GM23338 (cell line): ENCODE data around the gene CADPS. TPM values are rescaled to one million over a fixed set of nuclear protein-coding genes. Genes with fewer than 3 reads are reported as not detected.

Source experiments
- ATAC-seq: fragments of 200-7000 bp; cut with Tn5 transposase; 3 replicates; pipeline ENCODE4 v1.9.1; 2020
- DNase-seq: peaks from one replicate; pipeline ENCODE4 v3.0.0-alpha.2; 2015; ENCODE audit warnings: low spot score
- H2AFZ ChIP-seq: fragments of 200-600 bp; sonication (generic); 2 replicates; pipeline ENCODE4 v1.8.0; 2016; ENCODE audit warnings: antibody characterized with exemption, mild to moderate bottlenecking, moderate library complexity
- H3F3A ChIP-seq: fragments of 200-600 bp; sonication (generic); replicated peaks from 2 replicates; pipeline ENCODE4 v1.8.0; 2017; ENCODE audit warnings: antibody characterized with exemption, mixed run types, low read depth
- H3K27ac ChIP-seq: fragments of 200-600 bp; sonication (generic); 2 replicates; pipeline ENCODE4 v1.6.1; 2016; ENCODE audit warnings: low read depth
- H3K27me3 ChIP-seq: fragments of 200-600 bp; sonication (generic); 2 replicates; pipeline ENCODE4 v1.8.0; 2016; ENCODE audit warnings: mild to moderate bottlenecking, mixed run types, moderate library complexity; ENCODE audit not compliant: insufficient read depth
- H3K36me3 ChIP-seq: fragments of 200-600 bp; sonication (generic); 2 replicates; pipeline ENCODE4 v1.8.0; 2016; ENCODE audit warnings: mild to moderate bottlenecking; ENCODE audit not compliant: insufficient read depth
- H3K4me1 ChIP-seq: fragments of 200-600 bp; sonication (generic); 2 replicates; pipeline ENCODE4 v1.8.0; 2016; ENCODE audit warnings: mild to moderate bottlenecking, moderate library complexity; ENCODE audit not compliant: insufficient read depth
- H3K4me2 ChIP-seq: fragments of 200-600 bp; sonication (generic); 2 replicates; pipeline ENCODE4 v1.7.1; 2017; ENCODE audit warnings: mixed run types
- H3K4me3 ChIP-seq: fragments of 200-600 bp; sonication (generic); 2 replicates; pipeline ENCODE4 v1.6.1; 2016; ENCODE audit warnings: mixed run types
- H3K79me2 ChIP-seq: fragments of 200-600 bp; sonication (generic); replicated peaks from 2 replicates; pipeline ENCODE4 v1.8.0; 2017; ENCODE audit warnings: mild to moderate bottlenecking; ENCODE audit not compliant: insufficient read depth
- H3K9me2 ChIP-seq: fragments of 200-600 bp; sonication (generic); 2 replicates; pipeline ENCODE4 v1.8.0; 2017; ENCODE audit not compliant: insufficient read depth
- H4K20me1 ChIP-seq: fragments of 200-600 bp; sonication (generic); replicated peaks from 2 replicates; pipeline ENCODE4 v1.8.0; 2017; ENCODE audit warnings: mild to moderate bottlenecking; ENCODE audit not compliant: insufficient read depth
- H3K27ac Mint-ChIP-seq: 2 replicates; pipeline ENCODE4 v1.8.0; 2020; ENCODE audit warnings: inconsistent platforms, mild to moderate bottlenecking, moderate library complexity, mixed read lengths
- H3K27me3 Mint-ChIP-seq: 3 replicates; pipeline ENCODE4 v1.8.0; 2022; ENCODE audit warnings: low read depth, mild to moderate bottlenecking, moderate library complexity, mixed read lengths, inconsistent platforms; ENCODE audit not compliant: insufficient read depth, poor library complexity
- H3K36me3 Mint-ChIP-seq: 3 replicates; pipeline ENCODE4 v1.8.0; 2021; ENCODE audit warnings: low read depth, mild to moderate bottlenecking, inconsistent platforms, moderate library complexity, mixed read lengths
- H3K4me1 Mint-ChIP-seq: 3 replicates; pipeline ENCODE4 v1.8.0; 2020; ENCODE audit warnings: mild to moderate bottlenecking, inconsistent platforms, mixed read lengths
- H3K4me3 Mint-ChIP-seq: 3 replicates; pipeline ENCODE4 v1.8.0; 2021; ENCODE audit warnings: moderate library complexity, mild to moderate bottlenecking, inconsistent platforms, mixed read lengths
- H3K9me3 Mint-ChIP-seq: 3 replicates; pipeline ENCODE4 v1.8.0; 2020; ENCODE audit warnings: moderate library complexity, mild to moderate bottlenecking, inconsistent platforms, mixed read lengths
- EZH2 ChIP-seq: fragments of 200-600 bp; sonication (generic); IDR thresholded peaks from one replicate; pipeline ENCODE4 v1.8.0; 2017; ENCODE audit warnings: antibody characterized with exemption, mild to moderate bottlenecking, low read depth; ENCODE audit not compliant: unreplicated experiment
- EZH2phosphoT487 ChIP-seq: fragments of 200-600 bp; sonication (generic); IDR thresholded peaks from one replicate; pipeline ENCODE4 v1.8.1; 2018; ENCODE audit warnings: antibody characterized with exemption; ENCODE audit not compliant: unreplicated experiment
- POLR2AphosphoS5 ChIP-seq: IDR thresholded peaks from 2 replicates; pipeline ENCODE4 v1.6.1; 2016; ENCODE audit warnings: antibody characterized with exemption, low read depth
- ZNF114 ChIP-seq: fragments of 250-450 bp; sonication (Bioruptor Pico); IDR thresholded peaks from 2 replicates; pipeline ENCODE4 v1.5.0; 2020; ENCODE audit warnings: mild to moderate bottlenecking, moderate library complexity
- polyA plus RNA-seq: library from polyadenylated mRNA; unstranded; fragments of >200 nt; fragmentation: Nextera tagmentation; extraction: Ambion mirVana; gene quantifications from 2 replicates; pipeline ENCODE4 v1.2.1, GENCODE V29; 2016
- total RNA-seq: library from RNA; depleted of rRNA; stranded (reverse); fragments of >200 nt; shearing (Covaris generic); gene quantifications from 2 replicates; pipeline ENCODE4 v1.2.3, GENCODE V29; 2014
- TF ChIP-seq, protein P1 (sequence below): IDR thresholded peaks from one replicate; pipeline ENCODE4 v1.6.1; 2018; ENCODE audit warnings: antibody characterized with exemption; ENCODE audit not compliant: unreplicated experiment

The CADPS gene
- total and polyA plus RNA-seq, 2 experiments from 2014 or later, result 14.7 to 22.0 TPM

DNA sequence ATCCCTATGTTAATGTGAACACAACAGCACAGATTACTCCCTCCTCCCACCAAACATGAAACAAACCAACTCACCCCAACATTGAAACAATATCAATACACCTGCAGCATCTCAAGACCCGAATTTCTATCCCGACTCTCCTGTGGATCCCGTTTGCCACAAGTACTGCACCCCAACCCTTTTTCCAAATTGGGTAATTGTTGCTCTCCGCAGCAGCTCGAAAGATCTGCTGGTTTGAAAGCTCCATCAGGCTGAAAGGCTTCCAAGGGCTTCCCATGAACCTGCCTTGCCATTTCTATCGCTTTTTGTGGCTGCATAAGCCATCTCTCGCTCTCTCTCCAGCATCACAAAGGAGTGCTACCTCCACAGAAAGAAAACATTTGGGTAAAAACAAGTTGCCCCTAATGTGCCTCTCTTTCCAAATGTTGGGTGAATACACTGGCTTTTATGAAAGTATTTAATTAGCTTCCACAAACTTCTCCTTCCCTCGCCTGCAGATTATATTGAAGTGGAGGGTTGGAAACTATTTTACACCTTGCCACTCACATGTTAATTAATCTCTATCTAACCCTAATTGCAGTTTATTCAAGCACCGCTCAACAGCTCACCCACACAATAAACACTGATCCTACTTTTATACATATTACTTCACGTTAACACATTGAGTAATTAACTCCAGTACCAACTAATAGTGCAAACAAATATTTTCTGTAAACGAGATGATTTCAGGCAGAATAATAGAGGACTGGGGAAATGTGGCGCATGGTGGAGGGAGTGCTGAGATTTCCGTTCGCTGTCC, 499.4 kb downstream of the CADPS start:
- ATAC-seq (no peak), DNase-seq (peak; percentile 43)
- TF ChIP-seq EZH2phosphoT487 (peak; percentile 50), EZH2 (peak; percentile 96)
- TF ChIP-seq, protein P1, sequence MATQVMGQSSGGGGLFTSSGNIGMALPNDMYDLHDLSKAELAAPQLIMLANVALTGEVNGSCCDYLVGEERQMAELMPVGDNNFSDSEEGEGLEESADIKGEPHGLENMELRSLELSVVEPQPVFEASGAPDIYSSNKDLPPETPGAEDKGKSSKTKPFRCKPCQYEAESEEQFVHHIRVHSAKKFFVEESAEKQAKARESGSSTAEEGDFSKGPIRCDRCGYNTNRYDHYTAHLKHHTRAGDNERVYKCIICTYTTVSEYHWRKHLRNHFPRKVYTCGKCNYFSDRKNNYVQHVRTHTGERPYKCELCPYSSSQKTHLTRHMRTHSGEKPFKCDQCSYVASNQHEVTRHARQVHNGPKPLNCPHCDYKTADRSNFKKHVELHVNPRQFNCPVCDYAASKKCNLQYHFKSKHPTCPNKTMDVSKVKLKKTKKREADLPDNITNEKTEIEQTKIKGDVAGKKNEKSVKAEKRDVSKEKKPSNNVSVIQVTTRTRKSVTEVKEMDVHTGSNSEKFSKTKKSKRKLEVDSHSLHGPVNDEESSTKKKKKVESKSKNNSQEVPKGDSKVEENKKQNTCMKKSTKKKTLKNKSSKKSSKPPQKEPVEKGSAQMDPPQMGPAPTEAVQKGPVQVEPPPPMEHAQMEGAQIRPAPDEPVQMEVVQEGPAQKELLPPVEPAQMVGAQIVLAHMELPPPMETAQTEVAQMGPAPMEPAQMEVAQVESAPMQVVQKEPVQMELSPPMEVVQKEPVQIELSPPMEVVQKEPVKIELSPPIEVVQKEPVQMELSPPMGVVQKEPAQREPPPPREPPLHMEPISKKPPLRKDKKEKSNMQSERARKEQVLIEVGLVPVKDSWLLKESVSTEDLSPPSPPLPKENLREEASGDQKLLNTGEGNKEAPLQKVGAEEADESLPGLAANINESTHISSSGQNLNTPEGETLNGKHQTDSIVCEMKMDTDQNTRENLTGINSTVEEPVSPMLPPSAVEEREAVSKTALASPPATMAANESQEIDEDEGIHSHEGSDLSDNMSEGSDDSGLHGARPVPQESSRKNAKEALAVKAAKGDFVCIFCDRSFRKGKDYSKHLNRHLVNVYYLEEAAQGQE, result no peak
- Histone ChIP-seq H3F3A (peaks cover 56% of the 10 kb centered on the region), H2AFZ (no peak overlapping the region), H3K4me1 (peaks cover 81% of the 10 kb centered on the region), H3K9me2 (no peaks in the 10 kb centered on the region), H3K79me2 (no peaks in the 10 kb centered on the region), H3K27ac (no peak overlapping the region), H3K4me2 (peak overlapping the region; percentile 80), H3K4me3 (peak overlapping the region; percentile 63), H3K36me3 (no peaks in the 10 kb centered on the region), H4K20me1 (peaks cover 14% of the 10 kb centered on the region; the same call in 1 of the 2 replicates), H3K27me3 (peaks cover 100% of the 10 kb centered on the region)
- Mint-ChIP-seq H3K9me3 (no peaks in the 10 kb centered on the region; the same call in 2 of the 3 replicates), H3K4me3 (peak overlapping the region; percentile 43; the same call in 2 of the 3 replicates), H3K36me3 (no peaks in the 10 kb centered on the region), H3K27me3 (peaks cover 100% of the 10 kb centered on the region), H3K27ac (no peak overlapping the region), H3K4me1 (peaks cover 69% of the 10 kb centered on the region)

- H3K9me3 Mint-ChIP-seq, result no peaks in the 10 kb centered on the region; the same call in 2 of the 3 replicates
- H3K4me3 Mint-ChIP-seq, result peak overlapping the region; percentile 56
- Histone ChIP-seq H3K79me2 (no peaks in the 10 kb centered on the region), H3K4me1 (peaks cover 89% of the 10 kb centered on the region), H3K27me3 (peaks cover 100% of the 10 kb centered on the region), H3K27ac (no peak overlapping the region), H4K20me1 (peaks cover 14% of the 10 kb centered on the region; the same call in 1 of the 2 replicates), H3K4me3 (peak overlapping the region; percentile 63), H3K9me2 (no peaks in the 10 kb centered on the region), H3K4me2 (peak overlapping the region; percentile 80), H3K36me3 (no peaks in the 10 kb centered on the region), H2AFZ (no peak overlapping the region), H3F3A (peaks cover 59% of the 10 kb centered on the region)
- H3K27ac Mint-ChIP-seq, result no peak overlapping the region
- ATAC-seq (no peak), DNase-seq (peak; percentile 68)
- H3K36me3 Mint-ChIP-seq, result no peaks in the 10 kb centered on the region
- TF ChIP-seq ZNF114 (CRISPR knock-in tag), result no peak
- TF ChIP-seq EZH2, result peak; percentile 87
- no peak for TF ChIP-seq POLR2AphosphoS5
- peak; percentile 97 for TF ChIP-seq EZH2phosphoT487
- peaks cover 100% of the 10 kb centered on the region for H3K27me3 Mint-ChIP-seq
- H3K4me1 Mint-ChIP-seq, result peaks cover 77% of the 10 kb centered on the region
These were observed 500.6 kb downstream of the CADPS start for GRCh38 chr3:62374341-62375218.
